ENCODE data around the gene B4GALT2.

B4GALT2 gene

DNA sequence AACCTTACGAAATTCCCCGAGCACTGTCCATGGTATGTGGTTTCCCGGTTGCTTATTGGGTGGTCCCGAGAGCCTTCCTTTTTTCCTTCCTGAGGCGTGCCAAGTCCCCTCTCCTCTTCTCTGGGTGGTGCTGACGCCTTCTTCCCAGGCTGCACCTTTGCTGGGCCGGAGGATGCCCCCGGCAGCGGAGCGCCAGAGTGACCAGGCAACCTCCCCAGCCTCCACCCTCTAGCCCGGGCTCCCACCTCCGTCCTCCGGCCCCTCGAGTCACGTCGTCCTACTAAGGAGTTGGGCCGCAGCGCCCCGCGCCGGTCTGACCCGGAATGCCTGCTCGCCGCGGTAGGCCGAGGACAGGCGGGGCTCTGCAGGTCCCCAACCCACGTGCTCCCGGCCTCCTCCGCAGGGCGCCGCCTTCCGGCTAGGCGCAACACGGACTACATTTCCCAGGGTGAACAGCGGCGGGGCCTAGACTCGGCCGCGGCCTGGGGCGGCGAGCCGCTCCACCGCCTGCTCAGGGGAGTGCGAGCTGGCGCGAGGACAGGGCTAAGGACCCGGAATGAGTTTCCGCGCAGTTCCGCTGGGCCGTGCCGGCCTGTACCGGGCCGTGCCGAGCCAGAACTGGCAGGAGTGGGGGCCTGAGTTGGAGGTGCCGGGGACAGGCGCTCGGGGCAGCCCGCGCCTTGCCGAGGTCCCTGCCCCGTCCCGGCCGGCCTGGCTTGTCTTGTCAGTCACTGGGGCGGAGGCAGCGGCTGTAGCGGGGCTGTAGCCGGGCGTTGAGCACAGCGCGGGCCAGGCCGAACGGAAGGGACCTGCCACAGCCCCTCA lies 32.6 kb upstream of the B4GALT2 start, which contains the start of gene IPO13:
TSS of gene IPO13 (plus strand) at position 715 of the 825 bp plus-strand sequence. CDS start 651 bp downstream, outside the sequence.
- under 1% methylated on average over 72 of the region's 74 CpGs for WGBS (ENCODE audit: insufficient coverage)
- POLR2A ChIA-PET = interaction anchor here (0.7 to 1.5 kb wide), 4 partner anchors 10 to 28 kb away, joined by 3 to 5 read pairs (median 4); partner anchors contain the start of genes ATP6V0B and DPH2
- H3K4me1 ChIP-seq (ENCODE audit: control extremely low read depth in 1 of 4, control insufficient read depth in 4 of 4, insufficient read depth in 4 of 4, low read length in 3 of 4) = peaks cover 6 to 37% (median 23%) of the 10 kb centered on the region in 4 experiments
- peak; percentile 96 to 98 (median 98) for DNase-seq
- no peaks in the 10 kb centered on the region for H3K9me3 ChIP-seq (ENCODE audit: control extremely low read depth in 1 of 5, control insufficient read depth in 4 of 5, insufficient read depth in 2 of 5, low read depth in 1 of 5, low read length in 4 of 5)
- peak within 1 kb of the TSS; percentile 67 to 92 (median 82) for H3K4me3 ChIP-seq (ENCODE audit: control insufficient read depth in 1 of 7, extremely low read depth in 1 of 7, insufficient read depth in 4 of 7, low read depth in 2 of 7, low read length in 6 of 7)
- H3K27me3 ChIP-seq (replicated peaks in 2 of 5; ENCODE audit: control insufficient read depth in 4 of 5, insufficient read depth in 5 of 5, low read length in 4 of 5) = no peaks in the 10 kb centered on the region
- CTCF ChIA-PET = interaction anchor here (0.6 to 9.4 kb wide), 15 partner anchors 9 to 379 kb away, joined by 3 to 120 read pairs (median 4); partner anchors contain the start of gene ARTN
- peak within 1 kb of the TSS; percentile 98 to 99 for H3K27ac ChIP-seq (ENCODE audit: insufficient read depth in 1 of 2, low read depth in 1 of 2, low read length in 2 of 2, poor library complexity in 1 of 2, severe bottlenecking in 2 of 2)
- peaks cover 3 to 13% (median 11%) of the 10 kb centered on the region in 4 experiments for H3K36me3 ChIP-seq (ENCODE audit: control insufficient read depth in 4 of 4, insufficient read depth in 4 of 4, low read length in 3 of 4)

DNA sequence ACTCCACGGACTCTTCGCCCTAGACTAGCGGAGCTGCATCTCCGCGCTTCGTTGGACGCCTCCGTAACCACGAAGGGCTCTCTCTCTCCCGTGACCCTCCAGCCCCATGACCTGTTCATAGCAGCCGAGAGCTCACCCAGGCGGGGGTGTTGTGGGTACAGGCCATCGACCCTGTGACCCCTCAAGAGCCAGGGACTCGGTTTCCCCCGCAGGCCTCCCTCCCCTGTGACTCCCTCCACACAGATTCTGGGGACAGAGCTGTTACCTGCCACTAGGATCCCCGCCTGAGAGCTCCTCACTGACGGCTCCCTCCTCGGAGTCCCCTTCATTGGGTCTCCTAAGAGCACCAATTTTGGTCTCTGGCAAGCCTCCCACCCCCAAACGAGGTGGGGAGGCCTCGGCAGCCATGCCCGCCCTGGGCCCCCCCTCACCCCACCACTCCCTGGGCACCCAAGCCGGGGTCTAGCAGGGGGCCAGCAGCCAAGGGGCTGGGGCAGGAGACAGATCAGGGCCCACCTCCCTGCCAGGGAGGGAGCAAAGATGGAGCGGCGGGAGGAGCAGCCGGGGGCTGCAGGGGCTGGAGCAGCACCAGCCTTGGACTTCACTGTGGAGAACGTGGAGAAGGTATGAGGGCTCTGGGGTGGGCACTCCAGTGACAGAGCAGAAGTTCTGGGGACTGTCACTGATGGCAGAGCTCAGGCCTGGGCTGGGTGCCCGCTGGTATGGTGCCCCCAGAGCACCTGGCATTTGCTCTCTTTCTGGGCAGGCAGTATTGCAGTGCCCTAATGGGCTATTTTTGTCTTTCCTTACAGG lies 31.7 kb upstream of the B4GALT2 start:
- DNase-seq = peak in 1 of 3 donors; percentile 22
- Histone ChIP-seq H3K36me3 (ENCODE audit: control insufficient read depth in 4 of 4, insufficient read depth in 4 of 4, low read length in 3 of 4) (peaks cover 3 to 12% (median 10%) of the 10 kb centered on the region in 4 experiments), H3K27me3 (replicated peaks in 2 of 5; ENCODE audit: control insufficient read depth in 4 of 5, insufficient read depth in 5 of 5, low read length in 4 of 5) (no peaks in the 10 kb centered on the region), H3K4me1 (ENCODE audit: control extremely low read depth in 1 of 4, control insufficient read depth in 4 of 4, insufficient read depth in 4 of 4, low read length in 3 of 4) (peaks cover 6 to 37% (median 23%) of the 10 kb centered on the region in 4 experiments), H3K9me3 (ENCODE audit: control extremely low read depth in 1 of 5, control insufficient read depth in 4 of 5, insufficient read depth in 2 of 5, low read depth in 1 of 5, low read length in 4 of 5) (no peaks in the 10 kb centered on the region), H3K4me3 (ENCODE audit: control insufficient read depth in 1 of 7, extremely low read depth in 1 of 7, insufficient read depth in 4 of 7, low read depth in 2 of 7, low read length in 6 of 7) (peak overlapping the region; percentile 54 to 92 (median 82)), H3K27ac (ENCODE audit: insufficient read depth in 1 of 2, low read depth in 1 of 2, low read length in 2 of 2, poor library complexity in 1 of 2, severe bottlenecking in 2 of 2) (peak overlapping the region; percentile 98 to 99)
- WGBS (ENCODE audit: insufficient coverage) = 19% methylated on average over 14 of the region's 27 CpGs
- ChIA-PET POLR2A (interaction anchor here (0.7 to 1.5 kb wide), 4 partner anchors 11 to 28 kb away, joined by 3 to 5 read pairs (median 4); partner anchors contain the start of genes ATP6V0B and DPH2), CTCF (interaction anchor here (0.9 to 9.4 kb wide), 7 partner anchors 9 to 58 kb away, joined by 3 to 120 read pairs (median 7); partner anchors contain the start of gene ARTN)

DNA sequence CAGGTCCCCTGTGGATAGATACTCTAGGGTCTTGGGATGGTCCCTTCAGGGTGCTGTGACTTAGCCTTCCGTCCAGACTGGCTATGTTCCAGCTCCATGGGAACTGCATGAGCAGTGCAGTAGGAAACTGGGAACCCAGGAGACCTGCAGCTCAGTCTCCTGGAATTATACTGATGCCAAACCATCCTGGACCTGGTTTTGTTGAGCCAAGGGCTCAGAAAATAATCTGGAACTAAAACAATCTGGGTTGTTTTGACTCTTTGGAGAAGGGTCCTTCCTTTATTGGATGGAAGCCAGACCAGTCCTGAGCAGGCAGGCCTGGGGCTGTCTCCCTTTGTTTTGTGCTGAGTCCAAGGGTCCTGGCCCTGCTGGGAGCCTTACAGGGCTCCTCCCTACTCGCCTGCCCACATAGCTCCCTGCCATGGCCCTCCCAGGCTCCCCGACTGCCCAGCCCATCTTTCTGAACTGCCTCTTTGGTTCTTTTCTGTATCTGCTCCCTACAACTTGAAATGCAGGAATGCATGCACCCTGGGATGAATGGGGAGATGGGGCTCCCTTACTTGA lies 31.1 kb upstream of the B4GALT2 start:
- Histone ChIP-seq H3K9me3 (ENCODE audit: control extremely low read depth in 1 of 5, control insufficient read depth in 4 of 5, insufficient read depth in 2 of 5, low read depth in 1 of 5, low read length in 4 of 5) (no peaks in the 10 kb centered on the region), H3K36me3 (ENCODE audit: control insufficient read depth in 4 of 4, insufficient read depth in 4 of 4, low read length in 3 of 4) (peaks cover 3 to 12% (median 10%) of the 10 kb centered on the region in 4 experiments), H3K27ac (ENCODE audit: insufficient read depth in 1 of 2, low read depth in 1 of 2, low read length in 2 of 2, poor library complexity in 1 of 2, severe bottlenecking in 2 of 2) (peak overlapping the region in 1 of 2 experiments; percentile 99), H3K4me3 (ENCODE audit: control insufficient read depth in 1 of 7, extremely low read depth in 1 of 7, insufficient read depth in 4 of 7, low read depth in 2 of 7, low read length in 6 of 7) (peak overlapping the region in 3 of 7 experiments; percentile 70 to 92 (median 82)), H3K4me1 (ENCODE audit: control extremely low read depth in 1 of 4, control insufficient read depth in 4 of 4, insufficient read depth in 4 of 4, low read length in 3 of 4) (peaks cover 6 to 37% (median 23%) of the 10 kb centered on the region in 4 experiments), H3K27me3 (replicated peaks in 2 of 5; ENCODE audit: control insufficient read depth in 4 of 5, insufficient read depth in 5 of 5, low read length in 4 of 5) (no peaks in the 10 kb centered on the region)
- ChIA-PET CTCF (interaction anchor here (0.9 to 9.4 kb wide), 5 partner anchors 8 to 18 kb away, joined by 3 to 120 read pairs (median 13); partner anchors contain the start of gene ARTN), POLR2A (interaction anchor here (1.3 to 1.5 kb wide), 2 partner anchors 22 to 27 kb away, joined by 3 to 5 read pairs; partner anchors contain the start of genes ATP6V0B and DPH2)
- no peak for DNase-seq
- 84% methylated on average over 3 of the region's 3 CpGs for WGBS (ENCODE audit: insufficient coverage)

- POLR2A ChIA-PET = no interaction called here
- Histone ChIP-seq H3K27me3 (replicated peaks in 2 of 5; ENCODE audit: control insufficient read depth in 4 of 5, insufficient read depth in 5 of 5, low read length in 4 of 5) (no peaks in the 10 kb centered on the region), H3K9me3 (ENCODE audit: control extremely low read depth in 1 of 5, control insufficient read depth in 4 of 5, insufficient read depth in 2 of 5, low read depth in 1 of 5, low read length in 4 of 5) (no peaks in the 10 kb centered on the region), H3K4me3 (ENCODE audit: control insufficient read depth in 1 of 7, extremely low read depth in 1 of 7, insufficient read depth in 4 of 7, low read depth in 2 of 7, low read length in 6 of 7) (no peak overlapping the region), H3K27ac (ENCODE audit: insufficient read depth in 1 of 2, low read depth in 1 of 2, low read length in 2 of 2, poor library complexity in 1 of 2, severe bottlenecking in 2 of 2) (no peak overlapping the region), H3K4me1 (ENCODE audit: control extremely low read depth in 1 of 4, control insufficient read depth in 4 of 4, insufficient read depth in 4 of 4, low read length in 3 of 4) (peaks cover 6 to 32% (median 23%) of the 10 kb centered on the region in 4 experiments), H3K36me3 (ENCODE audit: control insufficient read depth in 4 of 4, insufficient read depth in 4 of 4, low read length in 3 of 4) (peaks cover 3 to 12% (median 10%) of the 10 kb centered on the region in 4 experiments)
- CTCF ChIA-PET = interaction anchor here (0.8 to 9.4 kb wide), 3 partner anchors 9 to 21 kb away, joined by 3 to 120 read pairs (median 22); partner anchors contain the start of gene ARTN
- DNase-seq = no peak
- 88% methylated on average over 11 of the region's 13 CpGs for WGBS (ENCODE audit: insufficient coverage)
Measured at GRCh38 chr1:43949678-43950077, 29.3 kb upstream of the B4GALT2 start.

- H3K4me1 ChIP-seq (ENCODE audit: control extremely low read depth in 1 of 4, control insufficient read depth in 4 of 4, insufficient read depth in 4 of 4, low read length in 3 of 4) = peaks cover 6 to 17% (median 13%) of the 10 kb centered on the region in 4 experiments
- ChIA-PET POLR2A (interaction anchor here (1.0 kb wide), 1 partner anchor 177 kb away, joined by 3 read pairs; no protein-coding TSS in a partner anchor), CTCF (interaction anchor here (1.0 to 9.4 kb wide), 5 partner anchors 15 to 39 kb away, joined by 3 to 120 read pairs (median 3); partner anchors contain the start of gene ARTN)
- H3K27me3 ChIP-seq (replicated peaks in 2 of 5; ENCODE audit: control insufficient read depth in 4 of 5, insufficient read depth in 5 of 5, low read length in 4 of 5) = no peaks in the 10 kb centered on the region
- H3K27ac ChIP-seq (ENCODE audit: insufficient read depth in 1 of 2, low read depth in 1 of 2, low read length in 2 of 2, poor library complexity in 1 of 2, severe bottlenecking in 2 of 2) = no peak overlapping the region
- no peak for DNase-seq
- WGBS (ENCODE audit: insufficient coverage) = 100% methylated on average over 3 of the region's 4 CpGs
- no peak overlapping the region for H3K4me3 ChIP-seq (ENCODE audit: control insufficient read depth in 1 of 7, extremely low read depth in 1 of 7, insufficient read depth in 4 of 7, low read depth in 2 of 7, low read length in 6 of 7)
- peaks cover 3 to 15% (median 12%) of the 10 kb centered on the region in 4 experiments for H3K36me3 ChIP-seq (ENCODE audit: control insufficient read depth in 4 of 4, insufficient read depth in 4 of 4, low read length in 3 of 4)
- H3K9me3 ChIP-seq (ENCODE audit: control extremely low read depth in 1 of 5, control insufficient read depth in 4 of 5, insufficient read depth in 2 of 5, low read depth in 1 of 5, low read length in 4 of 5) = no peaks in the 10 kb centered on the region
Measured at GRCh38 chr1:43951021-43951985, 27.7 kb upstream of the B4GALT2 start.

Measured in common myeloid progenitor, CD34-positive (primary cell).